ENCODE measurements around the gene RGMB. TPM values are rescaled to one million over a fixed set of nuclear protein-coding genes. Genes with fewer than 3 reads are reported as not detected.
A peak's percentile ranks its signal among the peaks of the same experiment; 100 is the strongest.

RGMB gene
- total and polyA plus RNA-seq, 9 donors: 14.5 to 40.3 (median 26.4) TPM

DNA sequence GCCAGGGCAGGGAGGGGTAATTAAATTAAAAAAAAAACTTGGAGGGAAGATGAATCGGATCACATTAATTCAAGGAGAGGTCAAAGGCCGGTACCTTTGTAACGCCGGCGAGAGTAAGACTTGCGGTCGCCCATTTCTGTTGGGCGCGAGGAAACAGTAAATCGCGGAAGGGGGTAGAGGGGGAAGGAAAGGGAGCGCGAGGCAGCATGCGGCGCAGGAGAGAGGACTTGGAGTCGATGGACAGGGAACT lies 324 bp upstream of the RGMB start:
- intact Hi-C loops (cut with DNase I): loop anchor here in 2 of 4 donors (2.0 to 5.0 kb wide), 2 partner anchors 154 to 156 kb away; partner anchors contain the start of gene CHD1 (in 2 of the 2)
- 0 to 1% (median 1%) methylated on average over 16 of the region's 16 CpGs for WGBS, 3 donors
- TF ChIP-seq, protein P1, sequence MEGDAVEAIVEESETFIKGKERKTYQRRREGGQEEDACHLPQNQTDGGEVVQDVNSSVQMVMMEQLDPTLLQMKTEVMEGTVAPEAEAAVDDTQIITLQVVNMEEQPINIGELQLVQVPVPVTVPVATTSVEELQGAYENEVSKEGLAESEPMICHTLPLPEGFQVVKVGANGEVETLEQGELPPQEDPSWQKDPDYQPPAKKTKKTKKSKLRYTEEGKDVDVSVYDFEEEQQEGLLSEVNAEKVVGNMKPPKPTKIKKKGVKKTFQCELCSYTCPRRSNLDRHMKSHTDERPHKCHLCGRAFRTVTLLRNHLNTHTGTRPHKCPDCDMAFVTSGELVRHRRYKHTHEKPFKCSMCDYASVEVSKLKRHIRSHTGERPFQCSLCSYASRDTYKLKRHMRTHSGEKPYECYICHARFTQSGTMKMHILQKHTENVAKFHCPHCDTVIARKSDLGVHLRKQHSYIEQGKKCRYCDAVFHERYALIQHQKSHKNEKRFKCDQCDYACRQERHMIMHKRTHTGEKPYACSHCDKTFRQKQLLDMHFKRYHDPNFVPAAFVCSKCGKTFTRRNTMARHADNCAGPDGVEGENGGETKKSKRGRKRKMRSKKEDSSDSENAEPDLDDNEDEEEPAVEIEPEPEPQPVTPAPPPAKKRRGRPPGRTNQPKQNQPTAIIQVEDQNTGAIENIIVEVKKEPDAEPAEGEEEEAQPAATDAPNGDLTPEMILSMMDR (IDR thresholded peaks at IDR 0.05): no peak
- TF ChIP-seq POLR2A (IDR thresholded peaks at IDR 0.05) (no peak), EP300 (IDR thresholded peaks at IDR 0.05) (no peak)

DNA sequence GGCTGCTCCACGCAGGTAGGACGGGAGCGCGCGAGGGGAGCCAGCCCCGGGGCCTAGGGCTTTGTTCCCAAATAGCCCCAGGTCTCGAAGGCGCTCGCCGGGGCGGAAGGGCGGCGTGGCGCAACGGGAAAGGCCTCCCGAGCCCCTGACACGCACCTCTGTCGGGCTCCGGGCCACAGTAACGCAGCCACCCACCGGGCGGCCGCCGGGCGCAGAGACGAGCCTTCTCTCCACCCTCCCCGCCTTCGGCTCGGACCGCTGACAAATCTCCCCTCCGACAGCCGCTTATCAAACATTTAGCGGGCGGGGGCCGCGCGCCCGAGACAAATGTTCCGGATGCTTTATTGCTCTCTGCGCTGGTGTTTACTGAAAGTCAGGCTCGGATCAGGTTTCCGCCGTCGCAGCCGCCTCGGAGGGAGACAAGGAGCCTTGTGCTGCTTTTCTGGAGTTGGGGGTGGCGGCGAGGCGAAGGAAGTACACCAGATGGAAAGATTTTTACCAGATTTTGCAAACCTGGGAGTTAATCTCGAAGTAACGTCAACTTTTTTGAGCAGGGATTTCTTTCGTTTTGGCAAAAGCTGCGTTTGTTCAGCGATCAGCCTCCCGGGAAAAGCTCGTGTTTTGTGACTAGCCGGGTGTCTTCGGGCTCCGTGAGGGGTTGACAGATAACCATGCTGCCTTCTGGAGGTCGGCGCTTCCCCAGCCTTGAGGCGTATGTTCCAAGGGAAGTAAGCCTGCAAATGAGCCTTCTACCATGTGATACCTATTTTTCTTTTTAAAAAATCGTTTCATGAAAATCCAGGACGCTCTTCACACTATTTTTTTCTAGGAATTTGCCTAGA lies 950 bp downstream of the RGMB start:
- intact Hi-C loops (cut with DNase I): loop anchor here in 1 of 4 donors (5.0 kb wide), 1 partner anchor 153 kb away; the partner anchor contains the start of gene CHD1
- H3K27ac ChIP-seq: peak overlapping the region; percentile 88 to 94
- H3K9me3 ChIP-seq: no peaks in the 10 kb centered on the region
- no peaks in the 10 kb centered on the region for H3K27me3 ChIP-seq
- peaks cover 6% of the 10 kb centered on the region for H3K4me1 ChIP-seq (ENCODE audit: insufficient read depth)
- 0 to 1% (median 1%) methylated on average over 58 to 64 of the region's 64 CpGs for WGBS, 3 donors
- no peaks in the 10 kb centered on the region for H3K36me3 ChIP-seq
- peak overlapping the region; percentile 90 for H3K4me3 ChIP-seq
- DNase-seq: peak; percentile 62 to 72 (median 66)
- TF ChIP-seq, protein P1 (IDR thresholded peaks at IDR 0.05): no peak
- no peak for TF ChIP-seq EP300 (IDR thresholded peaks at IDR 0.05)
- TF ChIP-seq POLR2A (IDR thresholded peaks at IDR 0.05): no peak

More for the DNA sequence above, 324 bp upstream of the RGMB start:
- Histone ChIP-seq H3K36me3 (no peaks in the 10 kb centered on the region), H3K27me3 (no peaks in the 10 kb centered on the region), H3K9me3 (no peaks in the 10 kb centered on the region), H3K27ac (peak overlapping the region; percentile 42 to 94), H3K4me3 (peak overlapping the region; percentile 90), H3K4me1 (ENCODE audit: insufficient read depth) (peaks cover 6% of the 10 kb centered on the region)
- no peak for DNase-seq

DNA sequence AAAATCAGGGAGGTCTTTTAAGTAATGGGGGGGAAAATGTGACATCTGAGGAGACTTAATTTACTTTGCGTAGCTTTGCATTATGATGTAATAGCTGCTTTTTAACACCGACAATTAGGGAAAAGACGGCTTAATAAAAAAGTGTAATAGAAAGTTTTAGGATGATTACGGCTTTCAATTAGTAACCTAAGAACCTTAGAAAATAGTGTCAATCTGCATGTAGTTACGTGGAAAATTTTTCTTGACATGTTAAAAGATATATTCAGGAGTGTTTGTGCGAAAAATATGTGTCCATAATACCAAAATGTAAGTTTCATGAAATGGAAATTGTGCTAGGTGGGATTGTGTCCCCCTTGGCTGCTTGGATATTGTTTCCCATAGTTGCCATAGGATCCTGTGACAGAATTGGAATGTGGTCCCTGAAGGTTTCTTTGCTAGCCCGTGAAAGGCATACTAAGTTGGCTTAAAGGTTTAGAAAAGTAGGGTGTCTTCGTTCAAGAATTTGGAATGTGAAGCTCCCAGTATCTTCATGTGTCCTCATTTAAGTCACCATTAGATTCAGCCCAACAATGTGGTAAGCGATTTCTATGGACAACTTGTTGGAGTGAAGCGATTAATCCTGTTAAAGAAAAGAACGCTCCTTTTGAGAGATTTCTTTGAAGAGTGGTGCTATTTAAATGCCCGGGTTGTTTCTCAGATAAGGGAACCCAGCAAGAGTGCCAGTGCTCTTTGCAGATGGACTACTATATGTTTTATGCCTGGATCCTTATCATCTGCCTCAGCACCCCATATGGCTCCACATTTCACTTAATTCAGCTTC lies 2.0 kb downstream of the RGMB start:
- peak overlapping the region in 1 of 2 donors; percentile 94 for H3K27ac ChIP-seq
- H3K27me3 ChIP-seq: no peaks in the 10 kb centered on the region
- WGBS, 3 donors: 50 to 58% (median 52%) methylated on average over 12 of the region's 12 CpGs
- DNase-seq: no peak
- no peaks in the 10 kb centered on the region for H3K36me3 ChIP-seq
- TF ChIP-seq, protein P1 (IDR thresholded peaks at IDR 0.05): no peak
- no peak for TF ChIP-seq POLR2A (IDR thresholded peaks at IDR 0.05)
- peak overlapping the region; percentile 90 for H3K4me3 ChIP-seq
- no peaks in the 10 kb centered on the region for H3K9me3 ChIP-seq
- H3K4me1 ChIP-seq (ENCODE audit: insufficient read depth): peaks cover 9% of the 10 kb centered on the region
- intact Hi-C loops (cut with DNase I): no loop called here

DNA sequence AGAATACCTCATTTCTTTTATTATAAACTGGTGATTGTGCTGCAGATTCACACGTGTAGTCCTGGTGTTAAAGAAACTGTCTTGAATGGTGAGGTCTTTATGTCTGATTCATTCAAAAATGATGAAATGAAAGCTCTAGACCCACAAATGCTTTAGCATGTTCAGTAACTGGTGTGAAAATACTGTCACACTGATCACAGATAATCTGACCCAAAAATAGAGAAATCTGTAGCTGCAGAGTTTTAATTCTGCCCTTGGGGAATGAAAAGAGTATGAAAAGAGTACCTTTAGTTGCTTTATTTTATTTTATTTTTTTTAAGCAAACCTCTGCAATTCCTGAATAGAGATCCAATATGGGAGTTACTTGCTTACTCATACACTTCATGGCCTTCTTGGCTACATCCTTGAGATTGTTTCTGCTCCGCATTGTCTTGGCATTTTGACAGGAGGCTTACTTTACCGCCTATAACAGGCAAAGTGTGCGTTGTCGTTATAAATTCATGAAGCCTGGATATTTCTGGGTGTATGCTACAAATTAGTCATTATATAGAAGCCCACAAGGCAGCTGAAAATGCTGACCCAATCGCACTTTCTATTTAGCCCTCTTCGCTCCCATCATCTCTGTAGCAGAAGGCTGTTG lies 2.7 kb downstream of the RGMB start:
- Histone ChIP-seq H3K9me3 (no peaks in the 10 kb centered on the region), H3K27ac (no peak overlapping the region)
- intact Hi-C loops (cut with DNase I): no loop called here

More for the DNA sequence above, 2.7 kb downstream of the RGMB start:
- no peak overlapping the region for H3K4me3 ChIP-seq
- no peak for TF ChIP-seq POLR2A (IDR thresholded peaks at IDR 0.05)
- no peak for TF ChIP-seq EP300 (IDR thresholded peaks at IDR 0.05)
- TF ChIP-seq, protein P1 (IDR thresholded peaks at IDR 0.05): no peak
- no peaks in the 10 kb centered on the region for H3K36me3 ChIP-seq
- no peak for DNase-seq
- H3K4me1 ChIP-seq (ENCODE audit: insufficient read depth): peaks cover 9% of the 10 kb centered on the region
- 34 to 45% (median 37%) methylated on average over 7 of the region's 7 CpGs for WGBS, 3 donors
- no peaks in the 10 kb centered on the region for H3K27me3 ChIP-seq

Measured in ovary (tissue), 9 donors.